Measurements from ENCODE around the gene DLK2. TPM values are rescaled to one million over a fixed set of nuclear protein-coding genes. Genes with fewer than 3 reads are reported as not detected.

The DLK2 gene
- total RNA-seq, 2 donors from 2014 or later: not detected

DNA sequence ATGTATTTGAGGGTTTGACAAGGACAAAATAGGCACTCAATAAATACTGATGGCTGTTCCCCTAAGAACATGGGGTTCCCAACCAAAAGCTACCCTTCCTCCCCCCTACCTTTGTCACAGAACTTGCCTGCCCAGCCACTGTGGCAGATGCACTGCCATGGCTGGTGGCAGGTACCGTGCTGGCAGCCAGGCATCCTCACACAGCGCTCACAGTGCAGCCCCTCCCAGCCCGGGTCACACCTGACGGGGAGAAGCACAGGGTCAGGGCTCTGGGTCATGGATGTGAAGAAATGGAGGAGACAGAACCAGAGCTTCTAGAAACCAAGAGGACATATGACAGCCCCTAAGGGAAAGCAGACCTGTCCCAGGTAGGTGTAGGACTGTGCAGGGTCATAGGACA, 2.5 kb downstream of the DLK2 start:
- no peak overlapping the region for H3K4me3 ChIP-seq
- peaks cover 6 to 7% of the 10 kb centered on the region in 2 donors for H3K36me3 ChIP-seq (replicated peaks in 1 of 2; ENCODE audit: insufficient read depth in 1 of 2, low read depth in 2 of 2)
- peaks cover 0 to 5% of the 10 kb centered on the region in 2 donors for H3K27me3 ChIP-seq
- WGBS, 2 donors: 87 to 89% methylated on average over 4 of the region's 4 CpGs
- peaks cover 18% of the 10 kb centered on the region for H3K4me1 ChIP-seq
- no peak overlapping the region for H3K27ac ChIP-seq
- intact Hi-C loops (cut with DNase I): loop anchor here (5.0 kb wide), 1 partner anchor 54 kb away; no protein-coding TSS in a partner anchor
- no peak for TF ChIP-seq POLR2A (IDR thresholded peaks at IDR 0.05)
- TF ChIP-seq, protein P1, sequence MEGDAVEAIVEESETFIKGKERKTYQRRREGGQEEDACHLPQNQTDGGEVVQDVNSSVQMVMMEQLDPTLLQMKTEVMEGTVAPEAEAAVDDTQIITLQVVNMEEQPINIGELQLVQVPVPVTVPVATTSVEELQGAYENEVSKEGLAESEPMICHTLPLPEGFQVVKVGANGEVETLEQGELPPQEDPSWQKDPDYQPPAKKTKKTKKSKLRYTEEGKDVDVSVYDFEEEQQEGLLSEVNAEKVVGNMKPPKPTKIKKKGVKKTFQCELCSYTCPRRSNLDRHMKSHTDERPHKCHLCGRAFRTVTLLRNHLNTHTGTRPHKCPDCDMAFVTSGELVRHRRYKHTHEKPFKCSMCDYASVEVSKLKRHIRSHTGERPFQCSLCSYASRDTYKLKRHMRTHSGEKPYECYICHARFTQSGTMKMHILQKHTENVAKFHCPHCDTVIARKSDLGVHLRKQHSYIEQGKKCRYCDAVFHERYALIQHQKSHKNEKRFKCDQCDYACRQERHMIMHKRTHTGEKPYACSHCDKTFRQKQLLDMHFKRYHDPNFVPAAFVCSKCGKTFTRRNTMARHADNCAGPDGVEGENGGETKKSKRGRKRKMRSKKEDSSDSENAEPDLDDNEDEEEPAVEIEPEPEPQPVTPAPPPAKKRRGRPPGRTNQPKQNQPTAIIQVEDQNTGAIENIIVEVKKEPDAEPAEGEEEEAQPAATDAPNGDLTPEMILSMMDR (IDR thresholded peaks at IDR 0.05): no peak
- no peaks in the 10 kb centered on the region for H3K9me3 ChIP-seq
- DNase-seq (no peak), ATAC-seq (no peak)

DNA sequence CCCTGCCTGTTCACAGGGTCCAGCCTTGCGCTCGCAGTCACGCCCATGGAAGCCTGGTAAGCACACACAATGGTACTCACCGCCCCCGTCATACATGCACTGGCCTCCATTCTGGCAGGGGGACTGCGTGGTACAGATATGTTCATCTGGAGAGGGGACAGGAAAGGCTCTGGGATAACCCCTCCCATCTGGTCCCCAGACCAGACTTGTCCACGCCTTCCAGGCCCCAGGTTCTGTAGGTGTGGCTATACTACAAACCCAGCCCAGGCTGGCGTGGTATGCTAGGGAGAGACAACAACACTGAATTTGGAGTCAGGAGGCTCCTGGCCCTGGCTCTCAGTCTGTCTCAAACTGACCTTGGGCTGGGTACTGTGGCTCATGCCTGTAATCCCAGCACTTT, 3.4 kb downstream of the DLK2 start:
- Histone ChIP-seq H3K27ac (no peak overlapping the region), H3K4me3 (no peak overlapping the region), H3K36me3 (replicated peaks in 1 of 2; ENCODE audit: insufficient read depth in 1 of 2, low read depth in 2 of 2) (peaks cover 6 to 11% of the 10 kb centered on the region in 2 donors), H3K27me3 (peaks cover 0 to 5% of the 10 kb centered on the region in 2 donors), H3K4me1 (peaks cover 18% of the 10 kb centered on the region), H3K9me3 (no peaks in the 10 kb centered on the region)
- WGBS, 2 donors: 94 to 95% methylated on average over 8 of the region's 8 CpGs
- intact Hi-C loops (cut with DNase I): loop anchor here (5.0 kb wide), 1 partner anchor 55 kb away; no protein-coding TSS in a partner anchor
- ATAC-seq (no peak), DNase-seq (no peak)
- TF ChIP-seq, protein P1 (IDR thresholded peaks at IDR 0.05): no peak
- TF ChIP-seq POLR2A (IDR thresholded peaks at IDR 0.05): no peak

DNA sequence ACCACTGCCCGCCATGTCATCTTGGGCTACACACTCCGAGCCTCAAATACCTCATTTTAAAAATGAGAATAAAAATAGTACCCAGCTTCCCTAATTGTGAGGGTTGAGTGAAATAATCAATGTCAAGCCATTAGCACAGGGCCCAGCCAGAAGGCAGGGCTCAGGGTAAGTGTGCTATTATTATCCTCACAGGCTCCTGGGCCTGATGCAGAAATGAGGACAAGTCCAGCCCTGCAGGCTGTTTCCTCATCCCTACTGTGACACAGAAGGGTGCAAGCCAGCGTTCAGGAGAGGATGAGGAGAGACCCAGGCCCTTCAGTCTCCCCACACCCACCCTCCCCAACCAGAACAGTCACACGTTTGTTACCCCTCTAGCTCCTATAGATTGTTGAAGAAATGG, 4.0 kb downstream of the DLK2 start:
- intact Hi-C loops (cut with DNase I): loop anchor here (5.0 kb wide), 1 partner anchor 56 kb away; no protein-coding TSS in a partner anchor
- ATAC-seq: no peak
- no peak for DNase-seq
- 80 to 86% methylated on average over 4 of the region's 4 CpGs for WGBS, 2 donors
- no peaks in the 10 kb centered on the region for H3K9me3 ChIP-seq
- TF ChIP-seq, protein P1 (IDR thresholded peaks at IDR 0.05): no peak
- no peak for TF ChIP-seq POLR2A (IDR thresholded peaks at IDR 0.05)
- H3K27ac ChIP-seq: no peak overlapping the region
- H3K27me3 ChIP-seq: peaks cover 0 to 4% of the 10 kb centered on the region in 2 donors
- H3K4me3 ChIP-seq: no peak overlapping the region
- peaks cover 6 to 11% of the 10 kb centered on the region in 2 donors for H3K36me3 ChIP-seq (replicated peaks in 1 of 2; ENCODE audit: insufficient read depth in 1 of 2, low read depth in 2 of 2)
- H3K4me1 ChIP-seq: peaks cover 18% of the 10 kb centered on the region

DNA sequence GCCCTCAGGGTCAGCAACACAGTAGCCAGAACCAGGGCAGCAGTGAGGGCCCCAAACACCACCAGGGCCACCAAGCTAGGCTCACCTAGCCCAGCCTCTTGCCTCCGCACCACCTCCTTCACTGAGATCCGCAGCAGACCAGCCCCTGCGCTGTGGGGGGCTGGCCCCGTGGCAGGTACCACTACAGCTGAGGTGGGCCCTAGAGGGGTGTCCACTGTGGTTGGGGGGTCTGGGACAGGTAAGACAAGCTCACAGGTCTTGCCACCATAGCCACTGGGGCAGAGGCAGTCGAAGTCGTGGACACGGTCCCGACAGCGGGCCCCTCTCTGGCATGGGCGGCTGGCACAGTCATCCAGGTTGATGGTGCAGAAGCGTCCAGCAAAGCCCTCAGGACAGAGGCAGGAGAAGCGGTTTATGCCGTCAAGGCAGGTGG, 4.6 kb downstream of the DLK2 start:
- Histone ChIP-seq H3K4me3 (no peak overlapping the region), H3K9me3 (no peaks in the 10 kb centered on the region), H3K36me3 (replicated peaks in 1 of 2; ENCODE audit: insufficient read depth in 1 of 2, low read depth in 2 of 2) (peaks cover 6 to 13% of the 10 kb centered on the region in 2 donors), H3K27me3 (no peaks in the 10 kb centered on the region), H3K4me1 (peaks cover 13% of the 10 kb centered on the region), H3K27ac (no peak overlapping the region)
- ATAC-seq: no peak
- intact Hi-C loops (cut with DNase I): loop anchor here (5.0 kb wide), 1 partner anchor 57 kb away; no protein-coding TSS in a partner anchor
- 80 to 89% methylated on average over 4 to 9 of the region's 13 CpGs for WGBS, 2 donors
- TF ChIP-seq, protein P1 (IDR thresholded peaks at IDR 0.05): no peak
- no peak for TF ChIP-seq POLR2A (IDR thresholded peaks at IDR 0.05)
- no peak for DNase-seq

DNA sequence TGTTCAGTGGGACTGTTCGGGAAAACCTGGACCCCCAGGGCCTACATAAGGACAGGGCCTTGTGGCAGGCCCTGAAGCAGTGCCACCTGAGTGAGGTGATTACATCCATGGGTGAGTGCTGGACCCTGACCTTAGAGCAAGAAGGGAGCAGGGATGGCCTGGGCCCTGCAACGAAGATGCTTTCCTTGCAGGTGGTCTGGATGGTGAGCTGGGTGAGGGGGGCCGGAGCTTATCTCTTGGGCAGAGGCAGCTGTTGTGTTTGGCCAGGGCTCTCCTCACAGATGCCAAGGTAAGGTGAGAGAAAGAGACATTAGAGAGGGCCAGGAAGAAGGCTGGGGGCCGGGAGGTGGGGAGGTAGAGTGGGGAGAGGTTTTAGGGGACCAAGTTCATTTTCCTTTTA, 6.4 kb downstream of the DLK2 start:
- Histone ChIP-seq H3K9me3 (no peaks in the 10 kb centered on the region), H3K4me3 (no peak overlapping the region), H3K36me3 (replicated peaks in 1 of 2; ENCODE audit: insufficient read depth in 1 of 2, low read depth in 2 of 2) (peaks cover 10 to 23% of the 10 kb centered on the region in 2 donors), H3K4me1 (no peaks in the 10 kb centered on the region), H3K27ac (no peak overlapping the region), H3K27me3 (no peaks in the 10 kb centered on the region)
- DNase-seq (no peak), ATAC-seq (no peak)
- TF ChIP-seq, protein P1 (IDR thresholded peaks at IDR 0.05): no peak
- no peak for TF ChIP-seq POLR2A (IDR thresholded peaks at IDR 0.05)
- intact Hi-C loops (cut with DNase I): no loop called here
- 81 to 95% methylated on average over 3 to 4 of the region's 4 CpGs for WGBS, 2 donors

Data from body of pancreas (tissue), 4 donors.